ENCODE measurements around the gene GLP1R. TPM values are rescaled to one million over a fixed set of nuclear protein-coding genes. Genes with fewer than 3 reads are reported as not detected.

Gene GLP1R
- total and polyA plus RNA-seq, 2 of the 4 experiments (the other 2 are of a cell fraction): not detected

DNA sequence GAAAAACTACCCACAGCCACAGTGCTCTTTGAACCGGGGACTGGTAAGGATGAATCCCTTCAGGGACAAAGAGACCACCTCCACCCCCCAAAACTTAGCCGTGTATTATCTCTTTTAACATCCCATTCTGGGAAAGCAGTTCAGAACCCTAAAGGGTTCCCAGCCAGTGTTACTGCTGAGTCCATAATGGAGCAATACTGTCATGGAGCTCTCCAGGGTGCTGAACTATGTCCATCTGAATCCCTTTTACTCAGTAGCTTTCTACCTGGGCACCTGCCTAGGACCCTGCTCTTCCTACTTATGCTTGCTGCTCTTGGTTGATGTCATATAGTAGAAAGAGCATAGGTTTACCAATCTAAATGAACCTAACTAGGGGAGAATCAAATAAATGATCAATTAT lies 88.7 kb downstream of the GLP1R start:
- Histone ChIP-seq H3K4me1 (ENCODE audit: control insufficient read depth, insufficient read depth, low read length) (no peaks in the 10 kb centered on the region), H3K79me1 (ENCODE audit: low read depth in 1 of 2, low read length in 2 of 2) (no peaks in the 10 kb centered on the region), H2AFZ (replicated peaks; ENCODE audit: low read length, poor library complexity) (no peak overlapping the region), H3K36me3 (ENCODE audit: control insufficient read depth, insufficient read depth, low read length) (no peaks in the 10 kb centered on the region), H2BK20ac (ENCODE audit: low read depth, low read length) (no peak overlapping the region), H3K27me3 (ENCODE audit: control insufficient read depth, insufficient read depth, low read length) (no peaks in the 10 kb centered on the region), H3K18ac (ENCODE audit: low read depth, low read length) (no peak overlapping the region), H3K9me3 (ENCODE audit: control insufficient read depth, insufficient read depth, low read length) (no peaks in the 10 kb centered on the region), H3K9me1 (ENCODE audit: insufficient read depth, low read length) (no peaks in the 10 kb centered on the region), H4K5ac (ENCODE audit: low read depth, low read length) (no peak overlapping the region), H2BK5ac (ENCODE audit: low read depth, low read length, poor library complexity, severe bottlenecking) (no peak overlapping the region), H3K14ac (replicated peaks; ENCODE audit: low read depth, low read length) (no peak overlapping the region), H3K4me2 (ENCODE audit: low read depth, low read length) (no peak overlapping the region), H4K20me1 (ENCODE audit: insufficient read depth, low read length) (no peaks in the 10 kb centered on the region), H3K4me3 (ENCODE audit: insufficient read depth, low read depth, low read length) (no peak overlapping the region), H3K9ac (ENCODE audit: low read depth, low read length) (no peak overlapping the region), H3K56ac (ENCODE audit: extremely low read depth, insufficient read depth, low read length) (no peak overlapping the region), H2BK15ac (ENCODE audit: low read depth, low read length) (no peak overlapping the region), H3K4ac (ENCODE audit: low read depth, low read length) (no peak overlapping the region), H3K27ac (ENCODE audit: insufficient read depth, low read length) (no peak overlapping the region), H2AK5ac (ENCODE audit: low read depth, low read length) (no peak overlapping the region), H4K91ac (ENCODE audit: insufficient read depth, low read depth, low read length) (no peak overlapping the region), H2BK120ac (ENCODE audit: low read depth, low read length) (no peak overlapping the region), H4K8ac (ENCODE audit: low read depth in 2 of 2, low read length in 2 of 2) (no peak overlapping the region), H3K23ac (ENCODE audit: low read depth, low read length) (no peak overlapping the region), H2AK9ac (replicated peaks; ENCODE audit: low read depth, low read length, poor library complexity) (no peak overlapping the region)
- POLR2A ChIA-PET (ENCODE audit: unreplicated experiment): no interaction called here
- no CpG with 5 or more reads among the region's 2 CpGs for WGBS, 2 experiments (ENCODE audit: extremely low coverage in 2 of 2, insufficient read length in 1 of 2)
- dilution Hi-C loops (cut with HindIII; ENCODE audit: low sequenced_read_pairs, unreplicated experiment) (no loop called here), intact Hi-C loops (cut with micrococcal nuclease) (loop anchor here (1.0 kb wide), 1 partner anchor 49 kb away; no protein-coding TSS in a partner anchor), in situ Hi-C loops (cut with MboI; ENCODE audit: low sequenced_read_pairs) (no loop called here)
- peak; percentile 56; the same call in 1 of the 2 replicates for TF ChIP-seq CEBPB (IDR thresholded peaks at IDR 0.05; ENCODE audit: low read depth, low read length)
- TF ChIP-seq SMC3 (IDR thresholded peaks at IDR 0.05; ENCODE audit: low read depth, low read length): no peak
- peak; percentile 41 for DNase-seq
- ATAC-seq (ENCODE audit: low read depth): peak; percentile 65
- CTCF ChIA-PET: interaction anchor here (1.2 kb wide), 1 partner anchor 15 kb away, joined by 5 read pairs; no protein-coding TSS in a partner anchor
- no TSS peak for BruUV-seq (replicated peaks)

Other genes starting within 250 kb of the GLP1R start
- gene SAYSD1, start 66.4 kb downstream of the GLP1R start, total RNA-seq (2012; rRNA removed): 5.9 and 9.4 TPM in 2 replicates
- gene SAYSD1, start 66.4 kb downstream of the GLP1R start, polyA plus RNA-seq (2012; rRNA removed): 5.7 and 6.5 TPM in 2 replicates
- not detected in 2 replicates for gene KCNK5, start 180.7 kb downstream of the GLP1R start, total RNA-seq (2012; rRNA removed)
- not detected in 2 replicates for gene KCNK5, start 180.7 kb downstream of the GLP1R start, polyA plus RNA-seq (2012; rRNA removed)